SK-N-SH treated with all-trans-retinoic acid at 6 μM for 48 hours (cell line): Measurements from ENCODE around the gene LHCGR.

Source experiments
- ATAC-seq: fragments of 200-7000 bp; cut with Tn5 transposase; 3 replicates; pipeline ENCODE4 v1.9.1; 2020; ENCODE audit warnings: mild to moderate bottlenecking, moderate library complexity
- ARNTL ChIP-seq: fragments of 450-650 bp; formaldehyde crosslinking; IDR thresholded peaks from 2 replicates; pipeline ENCODE4 v1.5.0; 2020; ENCODE audit warnings: low read depth, mild to moderate bottlenecking, moderate library complexity, borderline replicate concordance
- BACH2 ChIP-seq: fragments of 250-450 bp; sonication (Bioruptor Pico); IDR thresholded peaks from 2 replicates; pipeline ENCODE4 v1.9.0; 2021; ENCODE audit warnings: mild to moderate bottlenecking, borderline replicate concordance
- CSDC2 ChIP-seq: fragments of 250-450 bp; sonication (Bioruptor Pico); IDR thresholded peaks from 2 replicates; pipeline ENCODE4 v1.5.0; 2020; ENCODE audit warnings: mild to moderate bottlenecking, moderate library complexity
- CSRNP3 ChIP-seq: fragments of 250-450 bp; sonication (Bioruptor Pico); IDR thresholded peaks from 2 replicates; pipeline ENCODE4 v1.5.1; 2021; ENCODE audit warnings: mild to moderate bottlenecking, moderate library complexity
- ESRRG ChIP-seq: fragments of 250-450 bp; sonication (Bioruptor Pico); IDR thresholded peaks from 2 replicates; pipeline ENCODE4 v1.6.1; 2021; ENCODE audit warnings: mild to moderate bottlenecking
- GLIS3 ChIP-seq: fragments of 250-450 bp; sonication (Bioruptor Pico); IDR thresholded peaks from 2 replicates; pipeline ENCODE4 v1.5.0; 2020; ENCODE audit warnings: mild to moderate bottlenecking, moderate library complexity
- ISL1 ChIP-seq: fragments of 250-450 bp; sonication (Bioruptor Pico); IDR thresholded peaks from 2 replicates; pipeline ENCODE4 v2.1.2; 2022; ENCODE audit warnings: mild to moderate bottlenecking, moderate library complexity
- OSR1 ChIP-seq: fragments of 250-450 bp; sonication (Bioruptor Pico); IDR thresholded peaks from 2 replicates; pipeline ENCODE4 v1.8.0; 2022; ENCODE audit warnings: moderate library complexity, mild to moderate bottlenecking, inconsistent platforms
- PATZ1 ChIP-seq: fragments of 250-450 bp; sonication (Bioruptor Pico); IDR thresholded peaks from 2 replicates; pipeline ENCODE4 v1.8.0; 2020; ENCODE audit warnings: mild to moderate bottlenecking, moderate library complexity, borderline replicate concordance
- POU6F1 ChIP-seq: fragments of 250-450 bp; sonication (Bioruptor Pico); IDR thresholded peaks from 2 replicates; pipeline ENCODE4 v1.8.0; 2021; ENCODE audit warnings: low read depth, mild to moderate bottlenecking, moderate library complexity, borderline replicate concordance
- PPARA ChIP-seq: fragments of 250-450 bp; sonication (Bioruptor Pico); IDR thresholded peaks from 2 replicates; pipeline ENCODE4 v1.5.0; 2020; ENCODE audit warnings: mild to moderate bottlenecking, borderline replicate concordance
- RARB ChIP-seq: fragments of 250-450 bp; sonication (Bioruptor Pico); IDR thresholded peaks from 2 replicates; pipeline ENCODE4 v1.8.0; 2021; ENCODE audit warnings: mild to moderate bottlenecking, moderate library complexity
- SNAI2 ChIP-seq: fragments of 250-450 bp; sonication (Bioruptor Pico); IDR thresholded peaks from 2 replicates; pipeline ENCODE4 v1.5.0; 2020; ENCODE audit warnings: mild to moderate bottlenecking, moderate library complexity
- TCF4 ChIP-seq: fragments of 250-450 bp; sonication (Bioruptor Pico); IDR thresholded peaks from 2 replicates; pipeline ENCODE4 v1.8.0; 2021; ENCODE audit warnings: mild to moderate bottlenecking, moderate library complexity, borderline replicate concordance
- TOX ChIP-seq: fragments of 250-450 bp; sonication (Bioruptor Pico); IDR thresholded peaks from 2 replicates; pipeline ENCODE4 v1.8.0; 2021; ENCODE audit warnings: mild to moderate bottlenecking, moderate library complexity, borderline replicate concordance
- TSHZ2 ChIP-seq: fragments of 250-450 bp; sonication (Bioruptor Pico); IDR thresholded peaks from 2 replicates; pipeline ENCODE4 v1.5.0; 2020; ENCODE audit warnings: mild to moderate bottlenecking, moderate library complexity
- ZFP3 ChIP-seq: fragments of 250-450 bp; sonication (Bioruptor Pico); IDR thresholded peaks from 2 replicates; pipeline ENCODE4 v1.5.0; 2020; ENCODE audit warnings: mild to moderate bottlenecking, moderate library complexity
- ZFP30 ChIP-seq: fragments of 450-650 bp; formaldehyde crosslinking; IDR thresholded peaks from 2 replicates; pipeline ENCODE4 v1.5.0; 2022; ENCODE audit warnings: mild to moderate bottlenecking, moderate library complexity
- ZNF565 ChIP-seq: fragments of 450-650 bp; formaldehyde crosslinking; conservative IDR thresholded peaks from 2 replicates; pipeline ENCODE4 v1.5.0; 2020; ENCODE audit warnings: low read depth, mild to moderate bottlenecking, moderate library complexity
- ZNF70 ChIP-seq: fragments of 450-650 bp; formaldehyde crosslinking; IDR thresholded peaks from 2 replicates; pipeline ENCODE4 v1.5.0; 2020; ENCODE audit warnings: mild to moderate bottlenecking, moderate library complexity
- ZNF8 ChIP-seq: fragments of 450-650 bp; formaldehyde crosslinking; IDR thresholded peaks from 2 replicates; pipeline ENCODE4 v1.5.0; 2020; ENCODE audit warnings: mild to moderate bottlenecking, moderate library complexity

The LHCGR gene

GRCh38 chr2:48793671-48794070 lies 38.1 kb upstream of the LHCGR start:
- TF ChIP-seq RARB (CRISPR knock-in tag) = no peak
- no peak for TF ChIP-seq ESRRG (CRISPR knock-in tag)
- no peak for TF ChIP-seq ARNTL (CRISPR knock-in tag)
- no peak for TF ChIP-seq TSHZ2 (CRISPR knock-in tag)
- TF ChIP-seq CSDC2 (CRISPR knock-in tag) = no peak
- TF ChIP-seq ZNF8 = no peak
- TF ChIP-seq GLIS3 = no peak
- TF ChIP-seq PATZ1 (CRISPR knock-in tag) = no peak
- TF ChIP-seq BACH2 (CRISPR knock-in tag) = no peak
- TF ChIP-seq SNAI2 = no peak
- no peak for ATAC-seq

- no peak for TF ChIP-seq ZFP3
- no peak for TF ChIP-seq ZNF8
- no peak for TF ChIP-seq ISL1 (CRISPR knock-in tag)
- TF ChIP-seq ZNF565 (CRISPR knock-in tag) = no peak
- TF ChIP-seq GLIS3 = no peak
- no peak for ATAC-seq
These were observed 36.5 kb upstream of the LHCGR start for GRCh38 chr2:48792030-48792429.

GRCh38 chr2:48790407-48791170 lies 35.1 kb upstream of the LHCGR start:
- ATAC-seq = no peak
- TF ChIP-seq BACH2 (CRISPR knock-in tag) (no peak), ARNTL (CRISPR knock-in tag) (no peak), RARB (CRISPR knock-in tag) (no peak), PATZ1 (CRISPR knock-in tag) (no peak), ZNF70 (CRISPR knock-in tag) (no peak), SNAI2 (no peak), ESRRG (CRISPR knock-in tag) (no peak), ZFP3 (no peak), OSR1 (CRISPR knock-in tag) (no peak), POU6F1 (CRISPR knock-in tag) (no peak), ZFP30 (CRISPR knock-in tag) (no peak), PPARA (CRISPR knock-in tag) (no peak), TCF4 (CRISPR knock-in tag) (no peak), CSRNP3 (CRISPR knock-in tag) (no peak), GLIS3 (no peak), ZNF565 (CRISPR knock-in tag) (no peak), ZNF8 (no peak), TSHZ2 (CRISPR knock-in tag) (no peak), TOX (no peak)
